K562 (cell line): ENCODE results near the gene CEACAM18. TPM values are rescaled to one million over a fixed set of nuclear protein-coding genes. Genes with fewer than 3 reads are reported as not detected.
"Not testable (repeated sequence)": the region's sequence is repeated elsewhere in the genome, so short reads cannot be mapped to it uniquely, and the experiment has no call there.

Source experiments
- ATAC-seq: fragments of 200-7000 bp; cut with Tn5 transposase; 3 replicates; pipeline ENCODE4 v1.9.1; 2020; ENCODE audit warnings: moderate library complexity
- BruUV-seq: library from RNA; stranded (reverse); fragments of 400-500 nt; replicated peaks from 2 replicates; lab custom pipeline; 2021; lab: Mats Ljungman, UMichigan
- CTCF ChIA-PET: fragments of 300-600 bp; formaldehyde crosslinking; extraction: SDS; loops from one replicate; lab custom pipeline; 2021; ENCODE audit warnings: low intra/inter-chr PET ratio; lab: Yijun Ruan, JAX
- POLR2A ChIA-PET: fragments of 300-600, 350-650 bp; sonication (Branson Sonifier 250); formaldehyde crosslinking; extraction: SDS; loops from one replicate; lab custom pipeline; 2021; ENCODE audit warnings: antibody characterized with exemption, inconsistent platforms; lab: Yijun Ruan, JAX
- DNase-seq, 4 experiments: peaks; one replicate each; pipeline versions ENCODE4 v3.0.0 to v3.0.0-alpha.2; 2011 to 2018; ENCODE audit warnings: low spot score in 3 of 4, mixed read lengths in 3 of 4; ENCODE audit errors: extremely low read depth in 1 of 4
- FAIRE-seq: peaks from 2 replicates; lab custom pipeline; 2011; peaks lifted over from hg19 to GRCh38; lab: Jason Lieb, UNC
- H2AFZ ChIP-seq: 2 replicates; pipeline ENCODE4 v1.6.0; 2011; ENCODE audit warnings: low read depth, low read length, control low read depth, inconsistent platforms
- H3K27ac ChIP-seq: fragments of 200-600 bp; 3 replicates; pipeline ENCODE4 v1.8.0; 2011; ENCODE audit warnings: low read depth, mild to moderate bottlenecking, control low read depth, inconsistent platforms, low read length, moderate library complexity, mixed read lengths; ENCODE audit errors: extremely low read depth
- H3K27me3 ChIP-seq, 2 experiments: fragments of 300-600 bp in 1 of 2; 2 replicates in 1 of 2; 3 replicates in 1 of 2; pipeline versions ENCODE4 v1.6.0 to v1.8.0; 2011; ENCODE audit warnings: inconsistent platforms in 2 of 2, low read length in 2 of 2, mild to moderate bottlenecking in 1 of 2, mixed read lengths in 1 of 2, moderate library complexity in 1 of 2; ENCODE audit not compliant: control insufficient read depth in 2 of 2, insufficient read depth in 2 of 2
- H3K36me3 ChIP-seq: fragments of 300-600 bp; 3 replicates; pipeline ENCODE4 v1.8.0; 2011; ENCODE audit warnings: mild to moderate bottlenecking, low read length, inconsistent platforms; ENCODE audit not compliant: control insufficient read depth, insufficient read depth
- H3K4me1 ChIP-seq, 2 experiments: fragments of 200-600 bp in 1 of 2; replicated peaks in 1 of 2; 2 replicates in 1 of 2; 3 replicates in 1 of 2; pipeline versions ENCODE4 v1.5.1 to v1.8.0; 2011; ENCODE audit warnings: inconsistent platforms in 2 of 2, low read length in 2 of 2, mild to moderate bottlenecking in 1 of 2, mixed read lengths in 1 of 2, moderate library complexity in 1 of 2; ENCODE audit not compliant: control insufficient read depth in 2 of 2, insufficient read depth in 2 of 2
- H3K4me2 ChIP-seq: 2 replicates; pipeline ENCODE4 v1.6.1; 2011; ENCODE audit warnings: low read length, control low read depth, inconsistent platforms, mixed read lengths; ENCODE audit not compliant: insufficient read depth
- H3K4me3 ChIP-seq: fragments of 200-600 bp; sonication (generic), shearing (Covaris generic); 2 replicates; pipeline ENCODE4 v1.5.1; 2016; ENCODE audit warnings: control low read depth, inconsistent platforms
- H3K79me2 ChIP-seq: fragments of 200-600 bp; 3 replicates; pipeline ENCODE4 v1.8.0; 2011; ENCODE audit warnings: low read length, inconsistent platforms; ENCODE audit not compliant: control insufficient read depth, insufficient read depth
- H3K9ac ChIP-seq, 2 experiments: 2 replicates each; pipeline versions ENCODE4 v1.6.0 to v1.6.1; 2011; ENCODE audit warnings: low read depth in 2 of 2, low read length in 2 of 2, control low read depth in 1 of 2, inconsistent platforms in 1 of 2, mild to moderate bottlenecking in 1 of 2, mixed read lengths in 1 of 2; ENCODE audit not compliant: insufficient read depth in 1 of 2
- H3K9me1 ChIP-seq: one replicate; pipeline ENCODE4 v1.6.0; 2011; ENCODE audit warnings: inconsistent platforms, mild to moderate bottlenecking, low read length, moderate library complexity; ENCODE audit not compliant: control insufficient read depth, insufficient read depth
- H3K9me3 ChIP-seq: replicated peaks from 2 replicates; pipeline ENCODE4 v1.5.1; 2011; ENCODE audit warnings: low read depth, low read length, inconsistent platforms; ENCODE audit not compliant: control insufficient read depth, insufficient read depth
- H4K20me1 ChIP-seq: replicated peaks from 2 replicates; pipeline ENCODE4 v1.6.1; 2011; ENCODE audit warnings: low read length, inconsistent platforms, mixed read lengths; ENCODE audit not compliant: control insufficient read depth, insufficient read depth
- PPARD ChIP-seq: fragments of 250-450 bp; sonication (Bioruptor Pico); IDR thresholded peaks from 2 replicates; pipeline ENCODE4 v1.8.0; 2022; ENCODE audit warnings: inconsistent platforms, mild to moderate bottlenecking, moderate library complexity
- ZNF445 ChIP-seq: fragments of 250-450 bp; sonication (Bioruptor Pico); IDR thresholded peaks from 2 replicates; pipeline ENCODE4 v1.4.0; 2020; ENCODE audit warnings: low read depth, mild to moderate bottlenecking, moderate library complexity
- ZNF507 ChIP-seq: conservative IDR thresholded peaks from 2 replicates; pipeline ENCODE4 v1.6.1; 2017; ENCODE audit warnings: missing genetic modification characterization, missing compliant biosample characterization
- WGBS: fragments of 100-300 bp; shearing (Covaris generic); methylation state at CpG from one replicate; pipeline ENCODE4 v1.1.6; 2016; ENCODE audit warnings: low coverage, mixed read lengths; ENCODE audit not compliant: insufficient coverage; ENCODE audit errors: missing lambda C conversion rate; 5-methylcytosine and 5-hydroxymethylcytosine counted together
- in situ Hi-C: fragments of 300-500 bp; cut with MboI; formaldehyde crosslinking; loops from 4 replicates; pipeline ENCODE4 v1.15.0; 2018; ENCODE audit warnings: inconsistent platforms, mixed read lengths
- intact Hi-C: fragments of 100-400 bp; cut with micrococcal nuclease; formaldehyde crosslinking; loops from 2 replicates; pipeline ENCODE4 v1.14.2; 2022
- polyA plus RNA-seq, 8 experiments: library from polyadenylated mRNA; depleted of rRNA in 4 of 8; stranded (reverse) in 5 of 8; unstranded in 3 of 8; fragments of >200 nt; fragmentation: Nextera tagmentation in 2 of 8; fragmentation: Illumina TruSeq in 1 of 8; extraction: Ambion mirVana in 2 of 8; extraction: Trizol in 1 of 8; gene quantifications; 2 replicates each; pipeline versions ENCODE4 v1.2.1 to v1.2.3, GENCODE V29; 2011 to 2014; ENCODE audit warnings: inconsistent platforms in 1 of 8, missing spikeins in 1 of 8
- total RNA-seq, 7 experiments: library from RNA; depleted of rRNA in 6 of 7; stranded (reverse); fragments of >200 nt in 6 of 7; fragmentation: Illumina TruSeq in 2 of 7; extraction: Trizol in 2 of 7; gene quantifications; 2 replicates each; pipeline versions ENCODE4 v1.2.1 to v1.2.3, GENCODE V29; 2011 to 2021; ENCODE audit warnings: low replicate concordance in 1 of 7
- TF ChIP-seq, protein P1 (sequence below): fragments of 150-350 bp; IDR thresholded peaks from 2 replicates; pipeline ENCODE4 v1.6.1; 2014; ENCODE audit warnings: low read depth, mild to moderate bottlenecking, low read length, borderline replicate concordance

The CEACAM18 gene
- total and polyA plus RNA-seq, 9 of the 15 experiments (the other 6 are each of a cell fraction or from before 2014, with no cell fraction given), result 0.08 to 0.24 (median 0.15) TPM; not detected in 3

DNA sequence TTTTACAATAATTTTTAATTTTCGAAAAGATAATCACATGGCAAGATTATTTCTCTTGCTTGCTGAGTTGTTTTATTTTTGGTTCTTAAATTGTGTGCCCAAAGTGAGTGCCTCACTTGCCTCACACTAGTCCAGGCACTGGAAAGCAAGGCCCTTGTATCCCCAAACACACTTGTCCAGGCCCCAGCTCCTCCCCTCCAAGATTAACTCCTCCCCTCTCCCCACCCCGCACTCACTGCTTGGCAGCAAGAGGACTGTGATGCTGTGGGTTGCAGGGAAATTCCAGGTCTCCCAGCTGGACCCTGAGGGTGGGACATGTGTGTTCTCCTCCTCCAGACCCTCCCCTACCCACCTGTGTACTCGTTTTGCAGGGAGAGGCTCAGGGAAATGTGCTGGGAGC, 19.3 kb downstream of the CEACAM18 start (continued):
- TF ChIP-seq, protein P1, sequence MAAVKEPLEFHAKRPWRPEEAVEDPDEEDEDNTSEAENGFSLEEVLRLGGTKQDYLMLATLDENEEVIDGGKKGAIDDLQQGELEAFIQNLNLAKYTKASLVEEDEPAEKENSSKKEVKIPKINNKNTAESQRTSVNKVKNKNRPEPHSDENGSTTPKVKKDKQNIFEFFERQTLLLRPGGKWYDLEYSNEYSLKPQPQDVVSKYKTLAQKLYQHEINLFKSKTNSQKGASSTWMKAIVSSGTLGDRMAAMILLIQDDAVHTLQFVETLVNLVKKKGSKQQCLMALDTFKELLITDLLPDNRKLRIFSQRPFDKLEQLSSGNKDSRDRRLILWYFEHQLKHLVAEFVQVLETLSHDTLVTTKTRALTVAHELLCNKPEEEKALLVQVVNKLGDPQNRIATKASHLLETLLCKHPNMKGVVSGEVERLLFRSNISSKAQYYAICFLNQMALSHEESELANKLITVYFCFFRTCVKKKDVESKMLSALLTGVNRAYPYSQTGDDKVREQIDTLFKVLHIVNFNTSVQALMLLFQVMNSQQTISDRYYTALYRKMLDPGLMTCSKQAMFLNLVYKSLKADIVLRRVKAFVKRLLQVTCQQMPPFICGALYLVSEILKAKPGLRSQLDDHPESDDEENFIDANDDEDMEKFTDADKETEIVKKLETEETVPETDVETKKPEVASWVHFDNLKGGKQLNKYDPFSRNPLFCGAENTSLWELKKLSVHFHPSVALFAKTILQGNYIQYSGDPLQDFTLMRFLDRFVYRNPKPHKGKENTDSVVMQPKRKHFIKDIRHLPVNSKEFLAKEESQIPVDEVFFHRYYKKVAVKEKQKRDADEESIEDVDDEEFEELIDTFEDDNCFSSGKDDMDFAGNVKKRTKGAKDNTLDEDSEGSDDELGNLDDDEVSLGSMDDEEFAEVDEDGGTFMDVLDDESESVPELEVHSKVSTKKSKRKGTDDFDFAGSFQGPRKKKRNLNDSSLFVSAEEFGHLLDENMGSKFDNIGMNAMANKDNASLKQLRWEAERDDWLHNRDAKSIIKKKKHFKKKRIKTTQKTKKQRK, result no peak
- no peak for TF ChIP-seq ZNF445 (CRISPR knock-in tag)
- TF ChIP-seq PPARD (CRISPR knock-in tag), result no peak
- TF ChIP-seq ZNF507 (tag), result no peak

DNA sequence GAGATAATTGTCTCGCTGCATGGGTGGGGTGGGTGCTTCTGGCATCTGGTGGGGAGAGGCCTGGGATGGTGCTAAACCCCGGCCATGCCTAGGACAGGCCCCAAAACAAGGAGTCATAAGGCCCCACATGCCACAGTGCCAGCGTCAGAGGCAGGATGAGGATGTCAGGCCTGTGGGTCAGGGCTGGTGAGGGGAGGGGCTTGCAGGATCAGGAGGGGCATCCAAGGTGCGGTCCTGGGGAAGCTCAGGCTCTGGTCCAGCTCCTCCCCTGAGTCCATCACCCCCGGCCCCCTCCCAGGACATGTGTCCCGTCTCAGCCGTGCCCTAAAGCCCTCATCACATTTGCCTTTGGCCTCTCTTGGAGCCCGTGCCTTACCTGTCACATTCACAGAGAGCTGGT, 22.6 kb downstream of the CEACAM18 start:
- H3K9me3 ChIP-seq, H3K79me2 ChIP-seq, H2AFZ ChIP-seq, H3K4me2 ChIP-seq, H3K9ac ChIP-seq, BruUV-seq, H3K36me3 ChIP-seq, FAIRE-seq, in situ Hi-C loops, ATAC-seq, DNase-seq, H3K9me1 ChIP-seq, H4K20me1 ChIP-seq, CTCF ChIA-PET, H3K4me3 ChIP-seq, intact Hi-C loops, H3K27ac ChIP-seq, POLR2A ChIA-PET, H3K27me3 ChIP-seq: not testable (repeated sequence)
- WGBS, result 36% methylated on average over 2 of the region's 8 CpGs
- H3K4me1 ChIP-seq, result peaks cover 16 to 25% of the 10 kb centered on the region in 2 experiments
